A673 (cell line): ENCODE data around the gene ANXA5.

Source experiments
- EZH2 ChIP-seq: fragments of 200-600 bp; sonication (generic); IDR thresholded peaks from 2 replicates; pipeline ENCODE4 v1.6.1; 2017; ENCODE audit warnings: borderline replicate concordance, low read depth, mild to moderate bottlenecking, mixed read lengths, antibody characterized with exemption, low read length; ENCODE audit not compliant: poor library complexity, severe bottlenecking
- TF ChIP-seq, protein P1 (sequence below): fragments of 300-800, 200-600 bp; sonication (generic); conservative IDR thresholded peaks from 2 replicates; pipeline ENCODE4 v1.5.1; 2017; ENCODE audit warnings: low read depth, mild to moderate bottlenecking, antibody characterized with exemption, low read length, moderate library complexity, mixed read lengths

DNA sequence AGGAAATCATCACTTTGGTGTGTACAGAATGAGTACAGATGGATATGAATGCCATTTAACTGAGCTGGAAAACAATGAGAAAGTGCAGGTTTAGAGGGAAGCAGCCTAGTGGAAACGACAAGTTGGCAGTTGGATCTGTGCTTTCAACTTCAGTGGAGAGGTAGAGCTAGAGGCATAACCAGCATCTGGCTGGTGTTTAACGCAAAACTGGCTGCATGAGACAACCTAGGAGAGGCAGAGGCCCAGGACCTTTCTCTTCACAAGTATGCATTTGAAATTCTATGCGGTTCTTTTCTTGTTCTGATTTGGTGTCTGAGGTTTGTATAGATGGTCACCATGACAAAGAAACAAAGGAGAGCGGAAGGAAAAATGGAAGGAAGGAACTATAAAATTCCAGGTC is 63.1 kb downstream of the ANXA5 start:
- no peak for TF ChIP-seq EZH2
- TF ChIP-seq, protein P1, sequence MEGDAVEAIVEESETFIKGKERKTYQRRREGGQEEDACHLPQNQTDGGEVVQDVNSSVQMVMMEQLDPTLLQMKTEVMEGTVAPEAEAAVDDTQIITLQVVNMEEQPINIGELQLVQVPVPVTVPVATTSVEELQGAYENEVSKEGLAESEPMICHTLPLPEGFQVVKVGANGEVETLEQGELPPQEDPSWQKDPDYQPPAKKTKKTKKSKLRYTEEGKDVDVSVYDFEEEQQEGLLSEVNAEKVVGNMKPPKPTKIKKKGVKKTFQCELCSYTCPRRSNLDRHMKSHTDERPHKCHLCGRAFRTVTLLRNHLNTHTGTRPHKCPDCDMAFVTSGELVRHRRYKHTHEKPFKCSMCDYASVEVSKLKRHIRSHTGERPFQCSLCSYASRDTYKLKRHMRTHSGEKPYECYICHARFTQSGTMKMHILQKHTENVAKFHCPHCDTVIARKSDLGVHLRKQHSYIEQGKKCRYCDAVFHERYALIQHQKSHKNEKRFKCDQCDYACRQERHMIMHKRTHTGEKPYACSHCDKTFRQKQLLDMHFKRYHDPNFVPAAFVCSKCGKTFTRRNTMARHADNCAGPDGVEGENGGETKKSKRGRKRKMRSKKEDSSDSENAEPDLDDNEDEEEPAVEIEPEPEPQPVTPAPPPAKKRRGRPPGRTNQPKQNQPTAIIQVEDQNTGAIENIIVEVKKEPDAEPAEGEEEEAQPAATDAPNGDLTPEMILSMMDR, result no peak
